Glutamatergic neuron (in vitro differentiated cells): Measurements from ENCODE around the gene TMPRSS6. TPM values are rescaled to one million over a fixed set of nuclear protein-coding genes. Genes with fewer than 3 reads are reported as not detected.

ENCODE experiments used
- DNase-seq: peaks from one replicate; pipeline ENCODE4 v3.0.0; 2022
- H3K27ac Mint-ChIP-seq: one replicate; pipeline ENCODE4 v1.8.0; 2020; ENCODE audit warnings: mild to moderate bottlenecking, mixed read lengths, inconsistent platforms; ENCODE audit not compliant: unreplicated experiment
- H3K27me3 Mint-ChIP-seq: one replicate; pipeline ENCODE4 v1.8.0; 2020; ENCODE audit warnings: mild to moderate bottlenecking, moderate library complexity, mixed read lengths, inconsistent platforms; ENCODE audit not compliant: unreplicated experiment
- H3K36me3 Mint-ChIP-seq: one replicate; pipeline ENCODE4 v1.8.0; 2020; ENCODE audit warnings: mild to moderate bottlenecking, mixed read lengths, inconsistent platforms; ENCODE audit not compliant: unreplicated experiment
- H3K4me1 Mint-ChIP-seq: one replicate; pipeline ENCODE4 v1.8.0; 2020; ENCODE audit warnings: mild to moderate bottlenecking, low read depth, mixed read lengths, inconsistent platforms; ENCODE audit not compliant: unreplicated experiment
- H3K4me3 Mint-ChIP-seq: one replicate; pipeline ENCODE4 v1.8.0; 2020; ENCODE audit warnings: mild to moderate bottlenecking, mixed read lengths, inconsistent platforms; ENCODE audit not compliant: unreplicated experiment
- H3K9me3 Mint-ChIP-seq: one replicate; pipeline ENCODE4 v1.8.0; 2020; ENCODE audit warnings: mild to moderate bottlenecking, moderate library complexity, mixed read lengths, inconsistent platforms; ENCODE audit not compliant: unreplicated experiment
- total RNA-seq: library from RNA; stranded (reverse); fragmentation: NEBNext Ultra II Directional; extraction: Animal tissue kit (Norgen Biotek cat#: 25700); gene quantifications from one replicate; pipeline ENCODE4 v1.2.1, GENCODE V29; 2021; ENCODE audit not compliant: unreplicated experiment
- TF ChIP-seq, protein P1 (sequence below): fragments of 200-600 bp; sonication (generic); IDR thresholded peaks from one replicate; pipeline ENCODE4 v1.5.0; 2021; ENCODE audit not compliant: partially characterized antibody, unreplicated experiment

TMPRSS6 gene
- total RNA-seq, 1 donor from 2014 or later: 0.12 TPM

DNA sequence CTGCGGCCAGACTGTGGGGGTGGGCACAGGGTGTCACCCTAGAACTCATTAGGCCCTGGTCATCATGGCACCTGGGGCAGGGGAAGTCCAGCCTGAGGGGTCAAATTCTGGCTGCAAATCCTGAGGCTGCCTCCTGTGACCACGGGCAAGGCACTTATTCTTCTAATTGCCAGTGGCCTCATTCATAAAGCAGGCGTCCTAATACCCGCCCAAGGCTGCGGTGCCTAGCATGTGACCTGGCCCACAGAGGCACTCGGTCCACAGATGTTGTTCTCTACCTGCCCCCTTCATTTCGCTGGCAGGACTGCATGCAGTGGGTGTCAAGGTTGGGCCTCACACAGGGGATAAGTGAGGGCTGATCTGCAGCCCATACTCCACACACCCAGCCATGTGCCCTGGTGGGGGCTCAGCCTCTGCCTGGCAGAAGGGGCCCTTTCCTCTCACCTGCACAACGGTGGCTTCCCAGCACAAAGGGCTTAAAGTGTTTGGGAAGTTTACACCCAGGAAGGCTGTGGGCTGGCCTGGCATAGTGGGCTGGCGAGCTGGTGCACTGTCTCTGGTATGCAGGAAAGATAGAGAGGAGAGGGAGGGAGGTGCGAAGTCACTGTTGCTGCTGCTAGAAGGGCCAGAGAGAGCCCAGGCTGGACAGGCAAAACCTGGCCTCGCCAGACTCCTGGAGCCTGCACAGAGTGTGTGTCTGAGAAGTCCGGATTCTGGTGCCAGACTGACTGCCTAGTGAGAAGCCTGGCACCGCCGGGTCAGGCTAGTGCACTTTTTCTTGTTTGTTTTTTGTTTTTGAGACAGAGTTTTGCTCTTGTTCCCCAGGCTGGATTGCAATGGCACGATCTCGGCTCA is 86.8 kb downstream of the TMPRSS6 start:
- TF ChIP-seq, protein P1, sequence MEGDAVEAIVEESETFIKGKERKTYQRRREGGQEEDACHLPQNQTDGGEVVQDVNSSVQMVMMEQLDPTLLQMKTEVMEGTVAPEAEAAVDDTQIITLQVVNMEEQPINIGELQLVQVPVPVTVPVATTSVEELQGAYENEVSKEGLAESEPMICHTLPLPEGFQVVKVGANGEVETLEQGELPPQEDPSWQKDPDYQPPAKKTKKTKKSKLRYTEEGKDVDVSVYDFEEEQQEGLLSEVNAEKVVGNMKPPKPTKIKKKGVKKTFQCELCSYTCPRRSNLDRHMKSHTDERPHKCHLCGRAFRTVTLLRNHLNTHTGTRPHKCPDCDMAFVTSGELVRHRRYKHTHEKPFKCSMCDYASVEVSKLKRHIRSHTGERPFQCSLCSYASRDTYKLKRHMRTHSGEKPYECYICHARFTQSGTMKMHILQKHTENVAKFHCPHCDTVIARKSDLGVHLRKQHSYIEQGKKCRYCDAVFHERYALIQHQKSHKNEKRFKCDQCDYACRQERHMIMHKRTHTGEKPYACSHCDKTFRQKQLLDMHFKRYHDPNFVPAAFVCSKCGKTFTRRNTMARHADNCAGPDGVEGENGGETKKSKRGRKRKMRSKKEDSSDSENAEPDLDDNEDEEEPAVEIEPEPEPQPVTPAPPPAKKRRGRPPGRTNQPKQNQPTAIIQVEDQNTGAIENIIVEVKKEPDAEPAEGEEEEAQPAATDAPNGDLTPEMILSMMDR: no peak
- Mint-ChIP-seq H3K27ac (no peak overlapping the region), H3K27me3 (no peaks in the 10 kb centered on the region), H3K9me3 (peaks cover 5% of the 10 kb centered on the region), H3K36me3 (no peaks in the 10 kb centered on the region), H3K4me1 (peaks cover 6% of the 10 kb centered on the region), H3K4me3 (no peak overlapping the region)
- DNase-seq: no peak

DNA sequence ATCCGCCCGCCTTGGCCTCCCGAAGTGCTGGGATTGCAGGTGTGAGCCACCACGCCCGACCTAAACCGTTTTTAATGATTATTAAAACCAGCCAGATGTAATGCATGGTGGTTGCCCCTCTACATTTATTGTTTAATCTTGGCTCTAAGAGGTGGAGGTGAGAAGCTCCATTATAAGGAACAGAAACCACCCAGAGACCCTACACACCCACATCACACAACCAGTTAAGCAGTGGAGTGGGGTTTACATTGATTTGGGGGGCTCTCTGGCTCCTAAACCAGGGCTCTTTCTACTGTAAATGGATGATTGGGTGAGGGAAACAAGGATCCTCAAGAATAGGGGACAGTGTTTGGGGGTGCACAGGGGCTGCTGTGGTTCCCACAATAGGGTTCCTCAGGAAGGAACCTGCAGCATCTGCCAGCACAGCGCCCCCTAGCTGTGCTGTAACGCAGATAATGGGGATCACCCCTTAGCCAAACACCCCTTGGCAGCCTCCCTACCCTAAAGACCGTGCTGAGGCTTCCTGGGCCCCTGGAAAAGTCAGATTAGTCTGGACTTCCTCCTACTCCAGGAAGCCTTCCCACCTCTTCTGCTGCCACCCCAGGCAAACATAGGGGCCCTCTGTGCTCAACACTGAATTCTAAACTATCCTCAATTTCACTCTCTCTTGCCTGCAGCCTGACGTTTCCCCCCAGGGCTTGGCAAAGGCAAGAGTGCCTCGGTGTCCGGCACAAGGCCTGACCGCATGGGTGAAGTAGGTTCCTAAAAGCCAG is 87.6 kb downstream of the TMPRSS6 start:
- Mint-ChIP-seq H3K36me3 (no peaks in the 10 kb centered on the region), H3K9me3 (peaks cover 7% of the 10 kb centered on the region), H3K27ac (no peak overlapping the region), H3K4me1 (peaks cover 9% of the 10 kb centered on the region), H3K27me3 (no peaks in the 10 kb centered on the region), H3K4me3 (no peak overlapping the region)
- DNase-seq: peak; percentile 45
- TF ChIP-seq, protein P1: peak; percentile 81

DNA sequence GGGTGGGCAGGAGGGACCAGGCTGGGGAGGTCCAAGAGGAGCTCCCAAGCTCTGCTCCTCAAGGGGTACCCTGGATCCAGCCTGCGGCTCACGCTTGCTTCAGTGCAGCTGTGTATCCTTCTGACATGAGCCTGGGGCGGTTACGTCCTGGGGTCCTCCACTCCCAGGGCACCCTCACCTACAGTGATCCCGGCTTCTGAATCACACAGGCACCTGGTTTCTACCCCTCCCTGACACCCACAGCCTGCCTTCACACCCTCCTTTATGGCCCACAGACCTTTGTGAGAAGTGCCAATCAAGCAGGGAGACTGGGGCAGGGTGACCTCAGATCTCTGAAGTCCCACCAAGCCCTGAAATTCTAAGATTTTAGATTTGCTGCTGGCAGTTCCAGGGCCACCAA is 88.5 kb downstream of the TMPRSS6 start:
- H3K36me3 Mint-ChIP-seq: no peaks in the 10 kb centered on the region
- no peak for DNase-seq
- H3K4me1 Mint-ChIP-seq: peaks cover 9% of the 10 kb centered on the region
- H3K27me3 Mint-ChIP-seq: no peaks in the 10 kb centered on the region
- no peak overlapping the region for H3K27ac Mint-ChIP-seq
- H3K4me3 Mint-ChIP-seq: no peak overlapping the region
- peaks cover 5% of the 10 kb centered on the region for H3K9me3 Mint-ChIP-seq
- TF ChIP-seq, protein P1: no peak

DNA sequence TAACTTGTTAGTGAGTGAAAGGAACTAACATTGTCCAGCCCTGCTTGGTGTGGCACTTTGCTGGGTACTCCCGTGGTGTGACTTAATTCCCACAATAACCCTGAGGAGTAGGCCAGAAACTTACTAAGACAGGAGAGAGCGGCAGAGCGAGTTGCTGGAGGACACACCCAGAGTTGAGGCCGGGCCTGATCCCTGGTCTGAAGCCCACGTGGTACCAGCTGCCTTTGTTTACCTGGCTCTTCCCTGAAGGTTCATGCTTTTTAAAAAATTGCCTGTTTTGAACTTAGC is 89.4 kb downstream of the TMPRSS6 start:
- no peaks in the 10 kb centered on the region for H3K27me3 Mint-ChIP-seq
- H3K27ac Mint-ChIP-seq: peak overlapping the region; percentile 94
- peaks cover 9% of the 10 kb centered on the region for H3K4me1 Mint-ChIP-seq
- H3K4me3 Mint-ChIP-seq: peak overlapping the region; percentile 92
- TF ChIP-seq, protein P1: no peak
- no peaks in the 10 kb centered on the region for H3K36me3 Mint-ChIP-seq
- peaks cover 5% of the 10 kb centered on the region for H3K9me3 Mint-ChIP-seq
- no peak for DNase-seq
